GM19468 (cell line): ENCODE data around the gene HRH4.

Source experiments
- ATAC-seq: cut with Tn5 transposase; IDR thresholded peaks from one replicate; pipeline ENCODE4 v1.9.1; 2021; ENCODE audit warnings: mild to moderate bottlenecking, moderate library complexity, moderate number of reproducible peaks; ENCODE audit not compliant: unreplicated experiment; ENCODE audit errors: extremely low read depth

Gene HRH4

GRCh38 chr18:24462838-24463775 lies 2.7 kb downstream of the HRH4 start:
- ATAC-seq = no peak

GRCh38 chr18:24465486-24465885 lies 5.0 kb downstream of the HRH4 start:
- ATAC-seq = no peak

- ATAC-seq = no peak
Observed at GRCh38 chr18:24466771-24467170, 6.3 kb downstream of the HRH4 start.

GRCh38 chr18:24470022-24470618 lies 9.7 kb downstream of the HRH4 start:
- ATAC-seq = no peak

GRCh38 chr18:24470805-24471204 lies 10.4 kb downstream of the HRH4 start:
- ATAC-seq = no peak

GRCh38 chr18:24472591-24472990 lies 12.2 kb downstream of the HRH4 start:
- ATAC-seq = no peak

- no peak for ATAC-seq
Observed at GRCh38 chr18:24474406-24474805, 14.0 kb downstream of the HRH4 start.

- no peak for ATAC-seq
Observed at GRCh38 chr18:24475926-24476589, 15.6 kb downstream of the HRH4 start.

- ATAC-seq = no peak
Observed at GRCh38 chr18:24479371-24479770, 18.9 kb downstream of the HRH4 start.

GRCh38 chr18:24482821-24483220 lies 22.4 kb downstream of the HRH4 start:
- ATAC-seq = no peak

GRCh38 chr18:24485681-24486080 lies 25.2 kb downstream of the HRH4 start:
- no peak for ATAC-seq

GRCh38 chr18:24486684-24487083 lies 26.2 kb downstream of the HRH4 start:
- no peak for ATAC-seq

GRCh38 chr18:24488824-24489493 lies 28.5 kb downstream of the HRH4 start:
- ATAC-seq = no peak

GRCh38 chr18:24490539-24490938 lies 30.1 kb downstream of the HRH4 start:
- ATAC-seq = no peak

- peak; percentile 80 for ATAC-seq
Observed at GRCh38 chr18:24491927-24492834, 31.7 kb downstream of the HRH4 start.

- ATAC-seq = no peak
Observed at GRCh38 chr18:24494586-24494985, 34.1 kb downstream of the HRH4 start.

- ATAC-seq = no peak
Observed at GRCh38 chr18:24497031-24497754, 36.8 kb downstream of the HRH4 start.

GRCh38 chr18:24499814-24500213 lies 39.4 kb downstream of the HRH4 start:
- no peak for ATAC-seq

- ATAC-seq = no peak
Observed at GRCh38 chr18:24500217-24500616, 39.8 kb downstream of the HRH4 start.
